ENCODE data around the gene SH2D2A.

The SH2D2A gene

GRCh38 chr1:156809711-156810366 lies 6.8 kb downstream of the SH2D2A start:
- Histone ChIP-seq H3K27me3 (ENCODE audit: insufficient read depth, low read length) (no peaks in the 10 kb centered on the region), H3K36me3 (ENCODE audit: insufficient read depth, low read length) (peaks cover 5% of the 10 kb centered on the region; the same call in 1 of the 2 replicates), H3K79me2 (ENCODE audit: control insufficient read depth, insufficient read depth, low read length, unreplicated experiment) (peaks cover 5% of the 10 kb centered on the region), H2AFZ (ENCODE audit: low read length, unreplicated experiment) (no peak overlapping the region), H3K27ac (ENCODE audit: low read depth, low read length) (no peak overlapping the region), H3K4me3 (ENCODE audit: low read depth, low read length) (no peak overlapping the region), H3K4me1 (ENCODE audit: control insufficient read depth, insufficient read depth, low read length, unreplicated experiment) (peaks cover 18% of the 10 kb centered on the region)

- H3K79me2 ChIP-seq (ENCODE audit: control insufficient read depth, insufficient read depth, low read length, unreplicated experiment), result peaks cover 5% of the 10 kb centered on the region
- no peak overlapping the region for H3K27ac ChIP-seq (ENCODE audit: low read depth, low read length)
- H3K36me3 ChIP-seq (ENCODE audit: insufficient read depth, low read length), result peaks cover 5% of the 10 kb centered on the region; the same call in 1 of the 2 replicates
- peaks cover 12% of the 10 kb centered on the region for H3K4me1 ChIP-seq (ENCODE audit: control insufficient read depth, insufficient read depth, low read length, unreplicated experiment)
- no peak overlapping the region for H2AFZ ChIP-seq (ENCODE audit: low read length, unreplicated experiment)
- H3K4me3 ChIP-seq (ENCODE audit: low read depth, low read length), result no peak overlapping the region
- no peaks in the 10 kb centered on the region for H3K27me3 ChIP-seq (ENCODE audit: insufficient read depth, low read length)
These were observed 7.4 kb downstream of the SH2D2A start for GRCh38 chr1:156809281-156809680.

DNA sequence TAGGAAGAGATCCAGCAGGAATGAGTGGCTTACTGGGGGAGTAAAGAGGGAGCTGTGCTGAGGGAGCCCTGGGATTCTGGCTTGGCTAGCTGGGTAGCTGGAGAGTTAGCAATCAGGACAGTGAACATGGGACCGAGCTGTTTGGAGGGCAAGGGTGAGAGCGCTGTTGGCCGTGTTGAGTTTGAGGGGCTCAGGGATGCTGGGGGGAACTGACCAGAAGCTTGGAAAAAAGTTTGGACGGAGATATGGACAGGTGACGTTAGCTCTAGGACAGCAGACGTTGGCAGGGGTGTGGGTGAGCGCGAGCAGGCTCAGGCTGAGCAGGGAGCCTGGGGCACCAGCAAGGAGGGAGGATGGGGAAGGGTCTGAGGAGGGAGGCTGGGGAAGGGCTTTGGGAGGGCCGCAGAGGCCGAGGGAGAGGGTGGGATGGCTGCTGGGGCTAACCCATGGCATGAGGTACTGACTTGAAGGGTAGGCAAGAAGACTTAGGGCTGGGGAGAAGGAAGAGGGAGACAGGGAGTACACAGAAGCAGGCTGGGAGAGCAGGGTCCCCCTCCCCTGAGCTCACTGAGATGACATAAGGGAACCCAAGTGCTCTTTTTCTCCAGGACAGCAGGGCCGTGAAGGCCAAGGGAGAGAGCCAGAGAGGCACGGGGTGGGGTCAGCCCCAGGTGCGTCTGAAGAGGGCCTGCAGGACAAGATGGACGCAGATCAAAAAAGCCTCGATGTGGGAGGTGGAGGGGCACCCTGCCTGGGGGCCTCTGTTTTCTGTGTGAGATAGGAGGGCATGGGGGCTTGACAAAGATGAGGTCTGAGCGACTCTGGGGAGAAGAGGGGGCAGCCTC lies 8.2 kb downstream of the SH2D2A start:
- H3K79me2 ChIP-seq (ENCODE audit: control insufficient read depth, insufficient read depth, low read length, unreplicated experiment), result peaks cover 5% of the 10 kb centered on the region
- H3K36me3 ChIP-seq (ENCODE audit: insufficient read depth, low read length), result peaks cover 5% of the 10 kb centered on the region; the same call in 1 of the 2 replicates
- H3K4me1 ChIP-seq (ENCODE audit: control insufficient read depth, insufficient read depth, low read length, unreplicated experiment), result peaks cover 9% of the 10 kb centered on the region
- H3K27ac ChIP-seq (ENCODE audit: low read depth, low read length), result no peak overlapping the region
- no peaks in the 10 kb centered on the region for H3K27me3 ChIP-seq (ENCODE audit: insufficient read depth, low read length)
- H3K4me3 ChIP-seq (ENCODE audit: low read depth, low read length), result no peak overlapping the region
- H2AFZ ChIP-seq (ENCODE audit: low read length, unreplicated experiment), result no peak overlapping the region

DNA sequence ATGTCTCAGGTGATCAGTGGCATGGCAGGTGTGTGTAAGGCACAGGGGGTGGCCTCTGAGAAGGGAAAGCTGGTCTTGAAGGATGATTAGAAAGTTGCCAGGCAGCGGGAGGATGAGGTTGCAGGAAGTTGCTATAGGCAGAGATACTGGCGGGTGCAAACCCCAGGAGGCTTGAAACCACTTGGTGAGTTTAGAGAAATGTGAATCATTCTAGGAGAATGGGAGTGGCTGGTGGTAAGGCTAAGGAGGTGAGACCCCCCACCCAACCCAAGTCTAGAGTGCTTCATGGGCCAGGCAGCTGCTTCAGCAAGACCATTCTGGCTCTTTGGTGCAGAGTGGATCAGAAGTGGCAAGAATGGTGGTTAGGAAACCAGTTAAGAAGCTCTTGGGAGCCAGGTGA lies 9.0 kb downstream of the SH2D2A start:
- Histone ChIP-seq H3K27ac (ENCODE audit: low read depth, low read length) (no peak overlapping the region), H2AFZ (ENCODE audit: low read length, unreplicated experiment) (no peak overlapping the region), H3K79me2 (ENCODE audit: control insufficient read depth, insufficient read depth, low read length, unreplicated experiment) (peaks cover 5% of the 10 kb centered on the region), H3K4me3 (ENCODE audit: low read depth, low read length) (no peak overlapping the region), H3K4me1 (ENCODE audit: control insufficient read depth, insufficient read depth, low read length, unreplicated experiment) (peaks cover 3% of the 10 kb centered on the region), H3K36me3 (ENCODE audit: insufficient read depth, low read length) (peaks cover 5% of the 10 kb centered on the region; the same call in 1 of the 2 replicates), H3K27me3 (ENCODE audit: insufficient read depth, low read length) (no peaks in the 10 kb centered on the region)

DNA sequence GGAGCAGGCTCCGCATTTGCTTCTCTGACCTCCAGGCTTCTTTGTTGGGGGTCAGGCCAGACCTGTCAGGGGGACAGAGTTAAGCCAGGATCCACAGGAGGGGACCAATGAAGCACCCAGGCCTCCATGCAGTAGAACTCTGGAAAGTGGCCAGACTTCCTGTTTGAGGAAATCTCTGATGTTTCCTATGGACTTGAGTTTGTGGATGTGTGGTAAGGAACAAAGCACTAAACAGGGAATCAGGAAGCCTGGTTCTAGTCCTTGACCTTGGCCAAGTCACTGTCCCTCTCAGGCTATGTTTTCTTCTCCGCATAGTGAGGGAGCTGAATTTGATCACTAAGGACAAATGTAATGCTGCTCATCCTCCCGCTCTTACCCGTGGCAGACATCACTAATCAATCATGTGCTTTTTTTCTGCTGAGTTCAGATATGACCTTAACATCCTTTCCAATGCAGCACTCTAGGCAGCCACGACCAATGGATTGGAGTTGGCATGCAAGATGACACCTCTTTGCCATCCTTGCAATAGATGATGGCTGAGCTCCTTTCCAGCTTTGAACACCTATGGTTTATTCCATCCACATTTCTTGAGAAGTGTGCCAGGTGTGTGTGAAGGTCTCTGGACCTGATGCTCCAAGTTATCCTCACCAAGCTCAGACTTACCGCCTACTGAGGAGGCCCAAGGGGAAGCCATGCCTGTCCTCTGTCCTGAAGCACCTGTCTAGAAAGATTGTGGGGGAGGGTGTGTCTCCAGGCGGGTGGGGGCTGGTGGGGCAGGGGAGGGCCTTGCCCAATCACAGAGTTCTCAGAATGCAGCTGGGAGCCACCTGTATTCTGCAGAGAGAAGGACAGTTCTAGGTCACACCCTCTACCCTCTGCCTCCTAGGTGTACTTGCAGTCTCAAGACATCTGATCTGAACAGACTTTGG lies 9.9 kb downstream of the SH2D2A start:
- Histone ChIP-seq H3K4me1 (ENCODE audit: control insufficient read depth, insufficient read depth, low read length, unreplicated experiment) (peaks cover 6% of the 10 kb centered on the region), H3K36me3 (ENCODE audit: insufficient read depth, low read length) (peaks cover 5% of the 10 kb centered on the region; the same call in 1 of the 2 replicates), H3K27me3 (ENCODE audit: insufficient read depth, low read length) (no peaks in the 10 kb centered on the region), H3K4me3 (ENCODE audit: low read depth, low read length) (no peak overlapping the region), H3K27ac (ENCODE audit: low read depth, low read length) (no peak overlapping the region), H2AFZ (ENCODE audit: low read length, unreplicated experiment) (no peak overlapping the region), H3K79me2 (ENCODE audit: control insufficient read depth, insufficient read depth, low read length, unreplicated experiment) (peaks cover 4% of the 10 kb centered on the region)

DNA sequence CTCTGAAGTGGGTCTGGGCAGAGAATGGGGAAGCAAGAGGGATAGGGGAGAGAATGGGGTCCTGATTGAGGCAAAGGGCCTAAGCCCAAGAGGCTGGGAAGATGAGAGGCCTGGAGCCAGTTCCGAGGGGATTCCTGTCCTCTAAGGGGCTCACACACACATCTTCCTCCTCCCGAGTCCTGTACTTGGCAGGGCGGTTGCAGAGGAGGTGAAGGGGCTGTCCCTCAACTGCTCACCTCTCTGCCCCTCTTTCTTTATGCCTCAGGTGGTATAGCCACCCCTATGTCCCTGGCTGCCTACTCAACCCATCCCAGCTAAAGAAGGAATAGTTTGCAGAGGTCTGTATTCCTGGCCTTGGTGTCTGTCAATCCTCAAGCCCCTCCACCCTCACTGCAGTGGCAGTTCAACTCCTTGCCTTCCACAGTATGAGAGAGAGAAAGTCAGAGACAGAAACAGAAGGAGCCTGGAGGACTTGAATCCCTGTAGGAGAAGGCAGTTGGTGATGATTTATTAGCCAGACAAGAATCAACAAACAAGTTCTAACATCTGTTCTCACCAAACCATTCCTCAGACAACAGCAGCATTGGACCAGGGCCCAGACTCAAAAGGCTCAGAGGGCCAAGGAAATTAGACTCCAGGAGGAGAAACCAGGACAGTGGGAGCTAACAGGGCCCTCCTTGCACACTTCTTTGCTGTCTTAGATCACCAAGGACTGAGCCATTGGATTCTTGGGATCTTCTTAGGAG lies 10.7 kb downstream of the SH2D2A start:
- Histone ChIP-seq H3K4me1 (ENCODE audit: control insufficient read depth, insufficient read depth, low read length, unreplicated experiment) (peaks cover 14% of the 10 kb centered on the region), H3K27me3 (ENCODE audit: insufficient read depth, low read length) (no peaks in the 10 kb centered on the region), H3K36me3 (ENCODE audit: insufficient read depth, low read length) (peaks cover 5% of the 10 kb centered on the region; the same call in 1 of the 2 replicates), H2AFZ (ENCODE audit: low read length, unreplicated experiment) (no peak overlapping the region), H3K27ac (ENCODE audit: low read depth, low read length) (no peak overlapping the region), H3K4me3 (ENCODE audit: low read depth, low read length) (no peak overlapping the region), H3K79me2 (ENCODE audit: control insufficient read depth, insufficient read depth, low read length, unreplicated experiment) (no peaks in the 10 kb centered on the region)

GRCh38 chr1:156804572-156805243 lies 11.9 kb downstream of the SH2D2A start:
- no peak overlapping the region for H3K27ac ChIP-seq (ENCODE audit: low read depth, low read length)
- H3K79me2 ChIP-seq (ENCODE audit: control insufficient read depth, insufficient read depth, low read length, unreplicated experiment), result no peaks in the 10 kb centered on the region
- H3K27me3 ChIP-seq (ENCODE audit: insufficient read depth, low read length), result no peaks in the 10 kb centered on the region
- H3K4me3 ChIP-seq (ENCODE audit: low read depth, low read length), result no peak overlapping the region
- no peak overlapping the region for H2AFZ ChIP-seq (ENCODE audit: low read length, unreplicated experiment)
- peaks cover 9% of the 10 kb centered on the region; the same call in 1 of the 2 replicates for H3K36me3 ChIP-seq (ENCODE audit: insufficient read depth, low read length)
- H3K4me1 ChIP-seq (ENCODE audit: control insufficient read depth, insufficient read depth, low read length, unreplicated experiment), result peaks cover 18% of the 10 kb centered on the region

- Histone ChIP-seq H3K4me1 (ENCODE audit: control insufficient read depth, insufficient read depth, low read length, unreplicated experiment) (peaks cover 18% of the 10 kb centered on the region), H3K27ac (ENCODE audit: low read depth, low read length) (no peak overlapping the region), H3K4me3 (ENCODE audit: low read depth, low read length) (no peak overlapping the region), H3K79me2 (ENCODE audit: control insufficient read depth, insufficient read depth, low read length, unreplicated experiment) (no peaks in the 10 kb centered on the region), H3K27me3 (ENCODE audit: insufficient read depth, low read length) (no peaks in the 10 kb centered on the region), H2AFZ (ENCODE audit: low read length, unreplicated experiment) (no peak overlapping the region), H3K36me3 (ENCODE audit: insufficient read depth, low read length) (peaks cover 12% of the 10 kb centered on the region; the same call in 1 of the 2 replicates)
These were observed 12.6 kb downstream of the SH2D2A start for GRCh38 chr1:156804026-156804425.

GRCh38 chr1:156803086-156803851 lies 13.4 kb downstream of the SH2D2A start:
- H3K4me1 ChIP-seq (ENCODE audit: control insufficient read depth, insufficient read depth, low read length, unreplicated experiment), result peaks cover 23% of the 10 kb centered on the region
- H3K4me3 ChIP-seq (ENCODE audit: low read depth, low read length), result no peak overlapping the region
- H3K27me3 ChIP-seq (ENCODE audit: insufficient read depth, low read length), result no peaks in the 10 kb centered on the region
- no peak overlapping the region for H3K27ac ChIP-seq (ENCODE audit: low read depth, low read length)
- no peaks in the 10 kb centered on the region for H3K79me2 ChIP-seq (ENCODE audit: control insufficient read depth, insufficient read depth, low read length, unreplicated experiment)
- H2AFZ ChIP-seq (ENCODE audit: low read length, unreplicated experiment), result no peak overlapping the region
- H3K36me3 ChIP-seq (ENCODE audit: insufficient read depth, low read length), result peaks cover 15% of the 10 kb centered on the region; the same call in 1 of the 2 replicates
